Endodermal cell (in vitro differentiated cells): ENCODE results near the gene ECHDC1. TPM values are rescaled to one million over a fixed set of nuclear protein-coding genes. Genes with fewer than 3 reads are reported as not detected.

Source experiments
- DNase-seq: peaks from one replicate; pipeline ENCODE4 v3.0.0-alpha.2; 2017
- H3K27ac ChIP-seq: 2 replicates; pipeline ENCODE4 v1.5.1; 2013; ENCODE audit warnings: mild to moderate bottlenecking, low read depth, low read length, moderate library complexity
- H3K27me3 ChIP-seq: 2 replicates; pipeline ENCODE4 v1.6.1; 2013; ENCODE audit warnings: mild to moderate bottlenecking, low read length, moderate library complexity; ENCODE audit not compliant: insufficient read depth, control insufficient read depth, poor library complexity, severe bottlenecking
- H3K36me3 ChIP-seq: 2 replicates; pipeline ENCODE4 v1.7.0; 2013; ENCODE audit warnings: mild to moderate bottlenecking, low read length, moderate library complexity; ENCODE audit not compliant: control insufficient read depth, insufficient read depth
- H3K4me1 ChIP-seq: one replicate; pipeline ENCODE4 v1.7.0; 2013; ENCODE audit warnings: low read length; ENCODE audit not compliant: control insufficient read depth, insufficient read depth
- H3K4me3 ChIP-seq: 2 replicates; pipeline ENCODE4 v1.5.1; 2013; ENCODE audit warnings: mild to moderate bottlenecking, low read length, moderate library complexity
- H3K9ac ChIP-seq: 2 replicates; pipeline ENCODE4 v1.6.1; 2013; ENCODE audit warnings: mild to moderate bottlenecking, low read length, moderate library complexity; ENCODE audit not compliant: poor library complexity, severe bottlenecking; ENCODE audit errors: extremely low read depth
- H3K9me3 ChIP-seq: 2 replicates; pipeline ENCODE4 v1.6.1; 2013; ENCODE audit warnings: mild to moderate bottlenecking, low read length, moderate library complexity; ENCODE audit not compliant: control insufficient read depth
- H3K27ac Mint-ChIP-seq: 2 replicates; pipeline ENCODE4 v1.8.0; 2020; ENCODE audit warnings: mixed read lengths
- H3K27me3 Mint-ChIP-seq: 2 replicates; pipeline ENCODE4 v1.8.0; 2021; ENCODE audit warnings: mild to moderate bottlenecking, mixed read lengths; ENCODE audit not compliant: insufficient read depth
- H3K36me3 Mint-ChIP-seq: 2 replicates; pipeline ENCODE4 v1.8.0; 2020; ENCODE audit warnings: low read depth, mixed read lengths
- H3K4me1 Mint-ChIP-seq: 2 replicates; pipeline ENCODE4 v1.8.0; 2020; ENCODE audit warnings: mixed read lengths
- H3K4me3 Mint-ChIP-seq: 2 replicates; pipeline ENCODE4 v1.8.0; 2020; ENCODE audit warnings: mild to moderate bottlenecking, moderate library complexity, mixed read lengths
- H3K9me3 Mint-ChIP-seq: 2 replicates; pipeline ENCODE4 v1.8.0; 2020; ENCODE audit warnings: mild to moderate bottlenecking, mixed read lengths
- WGBS, 2 experiments: methylation state at CpG; one replicate each; pipeline versions ENCODE4 v1.1.5 to v1.1.7; 2013; ENCODE audit warnings: missing lambda C conversion rate in 2 of 2, mixed read lengths in 1 of 2; ENCODE audit not compliant: insufficient coverage in 1 of 2, insufficient read length in 1 of 2; 5-methylcytosine and 5-hydroxymethylcytosine counted together
- total RNA-seq, 2 donors: library from RNA; stranded (reverse); fragmentation: NEBNext Ultra II Directional in 1 of 2; extraction: Animal tissue kit (Norgen Biotek cat#: 25700) in 1 of 2; gene quantifications; 2 replicates in 1 of 2; 3 replicates in 1 of 2; pipeline ENCODE4 v1.2.1, GENCODE V29; 2021
- TF ChIP-seq, protein P1 (sequence below): fragments of 200-600 bp; sonication (generic); conservative IDR thresholded peaks from 2 replicates; pipeline ENCODE4 v1.5.0; 2021; ENCODE audit warnings: antibody characterized with exemption, mild to moderate bottlenecking

The ECHDC1 gene
- total RNA-seq, 2 donors from 2014 or later = 45.5 to 58.2 TPM

DNA sequence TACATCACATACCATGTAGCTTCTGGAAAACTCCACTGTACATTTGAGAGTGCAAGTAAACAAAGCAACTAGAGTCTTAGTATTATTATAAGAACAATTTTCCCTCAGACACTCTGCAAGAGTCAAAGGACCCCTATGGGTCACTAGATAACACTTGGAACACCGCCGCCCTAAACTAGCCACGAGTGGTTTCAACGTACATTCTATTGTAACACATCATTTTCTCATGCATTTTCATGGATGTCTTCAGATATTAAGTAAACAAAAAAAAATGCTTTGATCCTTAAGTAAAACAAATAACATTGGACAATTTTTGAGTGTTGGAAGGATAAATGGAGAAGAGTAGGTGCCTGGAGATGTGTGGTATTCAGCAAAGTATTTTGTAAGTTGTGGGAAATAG is 79.9 kb downstream of the ECHDC1 start:
- Histone ChIP-seq H3K9ac (no peak overlapping the region), H3K27me3 (no peaks in the 10 kb centered on the region), H3K4me3 (no peak overlapping the region), H3K9me3 (no peaks in the 10 kb centered on the region), H3K36me3 (no peaks in the 10 kb centered on the region), H3K27ac (no peak overlapping the region), H3K4me1 (no peaks in the 10 kb centered on the region)
- Mint-ChIP-seq H3K27ac (no peak overlapping the region), H3K4me3 (no peak overlapping the region), H3K36me3 (no peaks in the 10 kb centered on the region), H3K9me3 (no peaks in the 10 kb centered on the region), H3K4me1 (peaks cover 16% of the 10 kb centered on the region), H3K27me3 (peaks cover 9% of the 10 kb centered on the region)
- 72% methylated on average over 4 of the region's 4 CpGs; no CpG with 5 or more reads in 1 of the 2 experiments for WGBS, 2 experiments
- no peak for DNase-seq
- TF ChIP-seq, protein P1, sequence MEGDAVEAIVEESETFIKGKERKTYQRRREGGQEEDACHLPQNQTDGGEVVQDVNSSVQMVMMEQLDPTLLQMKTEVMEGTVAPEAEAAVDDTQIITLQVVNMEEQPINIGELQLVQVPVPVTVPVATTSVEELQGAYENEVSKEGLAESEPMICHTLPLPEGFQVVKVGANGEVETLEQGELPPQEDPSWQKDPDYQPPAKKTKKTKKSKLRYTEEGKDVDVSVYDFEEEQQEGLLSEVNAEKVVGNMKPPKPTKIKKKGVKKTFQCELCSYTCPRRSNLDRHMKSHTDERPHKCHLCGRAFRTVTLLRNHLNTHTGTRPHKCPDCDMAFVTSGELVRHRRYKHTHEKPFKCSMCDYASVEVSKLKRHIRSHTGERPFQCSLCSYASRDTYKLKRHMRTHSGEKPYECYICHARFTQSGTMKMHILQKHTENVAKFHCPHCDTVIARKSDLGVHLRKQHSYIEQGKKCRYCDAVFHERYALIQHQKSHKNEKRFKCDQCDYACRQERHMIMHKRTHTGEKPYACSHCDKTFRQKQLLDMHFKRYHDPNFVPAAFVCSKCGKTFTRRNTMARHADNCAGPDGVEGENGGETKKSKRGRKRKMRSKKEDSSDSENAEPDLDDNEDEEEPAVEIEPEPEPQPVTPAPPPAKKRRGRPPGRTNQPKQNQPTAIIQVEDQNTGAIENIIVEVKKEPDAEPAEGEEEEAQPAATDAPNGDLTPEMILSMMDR = no peak

DNA sequence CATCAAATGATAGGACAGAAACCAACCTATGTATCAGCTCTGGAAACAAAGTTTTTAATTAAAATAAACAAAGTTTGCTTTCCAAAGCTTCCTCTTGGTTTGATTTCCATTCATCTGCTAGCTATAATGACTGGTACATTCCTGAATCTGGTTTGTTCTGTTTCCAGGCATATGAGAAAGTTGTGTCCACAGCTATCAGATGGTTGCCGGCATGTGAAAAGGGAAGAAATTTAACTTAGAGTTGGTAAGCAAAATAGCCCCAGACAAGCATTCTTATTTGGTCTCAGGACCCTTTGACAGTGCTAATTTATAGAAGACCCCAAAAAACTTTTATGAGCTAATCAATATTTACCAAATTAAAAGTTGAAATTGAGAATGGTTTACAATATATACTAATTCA is 80.5 kb downstream of the ECHDC1 start:
- no peaks in the 10 kb centered on the region for H3K4me1 ChIP-seq
- no peak overlapping the region for H3K9ac ChIP-seq
- peaks cover 9% of the 10 kb centered on the region for H3K27me3 Mint-ChIP-seq
- DNase-seq = no peak
- H3K27ac Mint-ChIP-seq = no peak overlapping the region
- peaks cover 13% of the 10 kb centered on the region for H3K4me1 Mint-ChIP-seq
- no peaks in the 10 kb centered on the region for H3K9me3 Mint-ChIP-seq
- H3K9me3 ChIP-seq = no peaks in the 10 kb centered on the region
- no peak overlapping the region for H3K4me3 Mint-ChIP-seq
- no peaks in the 10 kb centered on the region for H3K36me3 Mint-ChIP-seq
- H3K4me3 ChIP-seq = no peak overlapping the region
- no peaks in the 10 kb centered on the region for H3K27me3 ChIP-seq
- no peaks in the 10 kb centered on the region for H3K36me3 ChIP-seq
- 100% methylated on average over 1 of the region's 1 CpG; no CpG with 5 or more reads in 1 of the 2 experiments for WGBS, 2 experiments
- TF ChIP-seq, protein P1 = no peak
- H3K27ac ChIP-seq = no peak overlapping the region

DNA sequence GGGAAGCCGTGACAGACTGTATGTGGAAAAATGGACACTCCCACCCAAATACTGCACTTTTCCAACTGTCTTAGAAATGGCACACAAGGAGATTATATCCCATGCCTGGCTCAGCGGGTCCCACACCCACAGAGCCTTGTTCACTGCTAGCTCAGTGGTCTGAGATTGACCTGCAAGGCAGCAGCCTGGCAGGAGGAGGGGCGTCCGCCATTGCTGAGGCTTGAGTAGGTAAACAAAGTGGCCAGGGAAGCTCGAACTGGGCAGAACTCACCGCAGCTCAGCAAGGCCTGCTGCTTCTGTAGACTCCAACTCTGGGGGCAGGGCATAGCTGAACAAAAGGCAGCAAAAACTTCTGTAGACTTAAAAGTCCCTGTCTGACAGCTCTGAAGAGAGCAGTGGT is 88.1 kb downstream of the ECHDC1 start:
- DNase-seq = no peak
- no peaks in the 10 kb centered on the region for H3K4me1 ChIP-seq
- no peaks in the 10 kb centered on the region for H3K9me3 ChIP-seq
- no peaks in the 10 kb centered on the region for H3K36me3 ChIP-seq
- H3K9ac ChIP-seq = no peak overlapping the region
- 91 to 92% methylated on average over 6 of the region's 6 CpGs for WGBS, 2 experiments
- H3K27me3 ChIP-seq = no peaks in the 10 kb centered on the region
- Mint-ChIP-seq H3K4me3 (no peak overlapping the region), H3K9me3 (no peaks in the 10 kb centered on the region), H3K27me3 (peaks cover 9% of the 10 kb centered on the region), H3K27ac (no peak overlapping the region), H3K36me3 (no peaks in the 10 kb centered on the region), H3K4me1 (no peaks in the 10 kb centered on the region)
- TF ChIP-seq, protein P1 = no peak
- H3K27ac ChIP-seq = no peak overlapping the region
- no peak overlapping the region for H3K4me3 ChIP-seq
